Ascending aorta (tissue), 2 donors: ENCODE data around the gene ACOX1. TPM values are rescaled to one million over a fixed set of nuclear protein-coding genes. Genes with fewer than 3 reads are reported as not detected.

Experiments used
- DNase-seq, 2 donors: peaks; one replicate each; pipeline ENCODE4 v3.0.0-alpha.2; 2019; ENCODE audit warnings: low spot score in 2 of 2
- H3K27ac ChIP-seq, 2 donors: fragments of 200-600 bp; sonication (generic); one replicate each; pipeline ENCODE4 v1.5.1; 2016 to 2017; ENCODE audit warnings: mild to moderate bottlenecking in 1 of 2
- H3K27me3 ChIP-seq: fragments of 200-600 bp; sonication (generic); one replicate; pipeline ENCODE4 v1.5.1; 2017
- H3K36me3 ChIP-seq, 2 donors: fragments of 200-600 bp; sonication (generic); one replicate each; pipeline ENCODE4 v1.5.1; 2016
- H3K4me1 ChIP-seq, 2 donors: fragments of 200-600 bp; sonication (generic); one replicate each; pipeline ENCODE4 v1.5.1; 2016 to 2017; ENCODE audit warnings: mild to moderate bottlenecking in 1 of 2
- H3K4me3 ChIP-seq, 2 donors: fragments of 200-600 bp; sonication (generic); one replicate each; pipeline ENCODE4 v1.5.1; 2016 to 2017; ENCODE audit warnings: mild to moderate bottlenecking in 1 of 2
- H3K9me3 ChIP-seq, 2 donors: fragments of 200-600 bp; sonication (generic); one replicate each; pipeline ENCODE4 v1.5.1; 2016
- CTCF ChIP-seq, 3 experiments: fragments of 200-600 bp in 2 of 3; fragments of 450-650 bp in 1 of 3; sonication (generic) in 2 of 3; IDR thresholded peaks; one replicate each; pipeline ENCODE4 v1.5.1; 2016 to 2019; ENCODE audit warnings: antibody characterized with exemption in 3 of 3, mild to moderate bottlenecking in 1 of 3, moderate library complexity in 1 of 3
- intact Hi-C: fragments of 100-400 bp; cut with DNase I; formaldehyde crosslinking; loops from one replicate; pipeline ENCODE4 v1.15.1; 2023
- total RNA-seq: library from RNA; depleted of rRNA; stranded (reverse); fragments of >200 nt; gene quantifications from one replicate; pipeline ENCODE4 v1.1.0, GENCODE V29; 2016

ACOX1 gene
- total RNA-seq, 1 donor from 2014 or later: 18.5 TPM

GRCh38 chr17:75906143-75906884 is 72.7 kb downstream of the ACOX1 start:
- Histone ChIP-seq H3K27ac (peak overlapping the region; percentile 12 to 85), H3K4me1 (peaks cover 5 to 6% of the 10 kb centered on the region in 2 donors), H3K27me3 (no peaks in the 10 kb centered on the region), H3K36me3 (peaks cover 11 to 14% of the 10 kb centered on the region in 2 donors), H3K9me3 (no peaks in the 10 kb centered on the region), H3K4me3 (no peak overlapping the region)
- DNase-seq: no peak
- TF ChIP-seq CTCF (IDR thresholded peaks at IDR 0.05): no peak
- intact Hi-C loops: loop anchor here (5.0 to 10.0 kb wide), 2 partner anchors 276 to 368 kb away; no protein-coding TSS in a partner anchor

- no peaks in the 10 kb centered on the region for H3K9me3 ChIP-seq
- peaks cover 5 to 6% of the 10 kb centered on the region in 2 donors for H3K4me1 ChIP-seq
- H3K27me3 ChIP-seq: no peaks in the 10 kb centered on the region
These were observed 74.0 kb downstream of the ACOX1 start, which contains the start of gene MRPL38 for GRCh38 chr17:75904749-75905521. Gene MRPL38 (minus strand): TSS chr17:75904884. CDS start chr17:75904875, 9 bp downstream.

GRCh38 chr17:75902406-75902805 is 76.6 kb downstream of the ACOX1 start:
- no peak for DNase-seq
- no peak overlapping the region for H3K27ac ChIP-seq
- peaks cover 42 to 45% of the 10 kb centered on the region in 2 donors for H3K36me3 ChIP-seq
- H3K4me1 ChIP-seq: peaks cover 5 to 6% of the 10 kb centered on the region in 2 donors
- no peak for TF ChIP-seq CTCF (IDR thresholded peaks at IDR 0.05)
- no peaks in the 10 kb centered on the region for H3K9me3 ChIP-seq
- intact Hi-C loops: loop anchor here (10.0 kb wide), 1 partner anchor 372 kb away; no protein-coding TSS in a partner anchor
- no peak overlapping the region for H3K4me3 ChIP-seq
- H3K27me3 ChIP-seq: no peaks in the 10 kb centered on the region

More at GRCh38 chr17:75904749-75905521, 74.0 kb downstream of the ACOX1 start, which contains the start of gene MRPL38:
- intact Hi-C loops: loop anchor here (2.0 to 10.0 kb wide), 6 partner anchors 28 to 370 kb away; partner anchors contain the start of genes ACOX1, FBF1 and TEN1
- H3K4me3 ChIP-seq: peak within 1 kb of the TSS; percentile 74 to 79
- peak; percentile 73 to 96 for DNase-seq
- H3K36me3 ChIP-seq: peaks cover 25 to 27% of the 10 kb centered on the region in 2 donors
- peak within 1 kb of the TSS; percentile 85 to 94 for H3K27ac ChIP-seq
- peak; percentile 98 to 100 (median 99) for TF ChIP-seq CTCF (IDR thresholded peaks at IDR 0.05)

- Histone ChIP-seq H3K4me3 (no peak overlapping the region), H3K27me3 (no peaks in the 10 kb centered on the region), H3K4me1 (peaks cover 6 to 9% of the 10 kb centered on the region in 2 donors), H3K9me3 (no peaks in the 10 kb centered on the region), H3K27ac (no peak overlapping the region), H3K36me3 (peaks cover 42 to 45% of the 10 kb centered on the region in 2 donors)
- TF ChIP-seq CTCF (IDR thresholded peaks at IDR 0.05): no peak
- intact Hi-C loops: loop anchor here (10.0 kb wide), 1 partner anchor 373 kb away; no protein-coding TSS in a partner anchor
- no peak for DNase-seq
These were observed 77.2 kb downstream of the ACOX1 start for GRCh38 chr17:75901727-75902126.

- intact Hi-C loops: loop anchor here (10.0 kb wide), 1 partner anchor 374 kb away; no protein-coding TSS in a partner anchor
- Histone ChIP-seq H3K4me3 (no peak overlapping the region), H3K27me3 (no peaks in the 10 kb centered on the region), H3K27ac (no peak overlapping the region), H3K36me3 (peaks cover 42 to 45% of the 10 kb centered on the region in 2 donors), H3K9me3 (no peaks in the 10 kb centered on the region), H3K4me1 (peaks cover 6 to 9% of the 10 kb centered on the region in 2 donors)
- no peak for TF ChIP-seq CTCF (IDR thresholded peaks at IDR 0.05)
- no peak for DNase-seq
These were observed 78.1 kb downstream of the ACOX1 start for GRCh38 chr17:75900691-75901533.
